Activated CD4-positive, alpha-beta T cell treated with anti-CD3 and anti-CD28 coated beads, Interleukin-2, Interleukin-6, amounts not matched to agents 100 ng/mL and 50 ng/mL, durations not matched to agents 16 hours and 8 hours (primary cell): ENCODE data around the gene ASTN1.

ENCODE experiments used
- DNase-seq: peaks from one replicate; pipeline ENCODE4 v3.0.0-alpha.2; 2020

ASTN1 gene

GRCh38 chr1:176869577-176869976 lies 294.9 kb downstream of the ASTN1 start:
- DNase-seq = no peak

- no peak for DNase-seq
Observed at GRCh38 chr1:176866011-176866714, 298.3 kb downstream of the ASTN1 start.

GRCh38 chr1:176864211-176864610 lies 300.3 kb downstream of the ASTN1 start:
- no peak for DNase-seq

- DNase-seq = no peak
Observed at GRCh38 chr1:176863613-176864012, 300.9 kb downstream of the ASTN1 start.

GRCh38 chr1:176858433-176858916 lies 306.0 kb downstream of the ASTN1 start:
- DNase-seq = no peak

GRCh38 chr1:176857632-176858031 lies 306.9 kb downstream of the ASTN1 start:
- DNase-seq = no peak

- no peak for DNase-seq
Observed at GRCh38 chr1:176854758-176855745, 309.5 kb downstream of the ASTN1 start.

- no peak for DNase-seq
Observed at GRCh38 chr1:176854121-176854520, 310.4 kb downstream of the ASTN1 start.

GRCh38 chr1:176853503-176853902 lies 311.0 kb downstream of the ASTN1 start:
- no peak for DNase-seq

GRCh38 chr1:176852124-176852523 lies 312.4 kb downstream of the ASTN1 start:
- no peak for DNase-seq

GRCh38 chr1:176850871-176851270 lies 313.6 kb downstream of the ASTN1 start:
- DNase-seq = no peak

- no peak for DNase-seq
Observed at GRCh38 chr1:176849281-176849680, 315.2 kb downstream of the ASTN1 start.

GRCh38 chr1:176847052-176847451 lies 317.5 kb downstream of the ASTN1 start:
- DNase-seq = no peak

- peak; percentile 2 for DNase-seq
Observed at GRCh38 chr1:176843352-176844297, 320.9 kb downstream of the ASTN1 start.

GRCh38 chr1:176841238-176841637 lies 323.3 kb downstream of the ASTN1 start:
- DNase-seq = no peak

- no peak for DNase-seq
Observed at GRCh38 chr1:176839216-176839615, 325.3 kb downstream of the ASTN1 start.

- DNase-seq = no peak
Observed at GRCh38 chr1:176838276-176838995, 326.1 kb downstream of the ASTN1 start.

- no peak for DNase-seq
Observed at GRCh38 chr1:176837708-176838107, 326.8 kb downstream of the ASTN1 start.

- DNase-seq = no peak
Observed at GRCh38 chr1:176831150-176831549, 333.4 kb downstream of the ASTN1 start.

- no peak for DNase-seq
Observed at GRCh38 chr1:176829261-176829660, 335.3 kb downstream of the ASTN1 start.

GRCh38 chr1:176826265-176826664 lies 338.2 kb downstream of the ASTN1 start:
- DNase-seq = no peak
